NCI-H1092 treated with DMSO at 0.1 percent for 48 hours (cell line): ENCODE measurements around the gene TNRC6A.
A peak's percentile ranks its signal among the peaks of the same experiment; 100 is the strongest.
"Not testable (repeated sequence)": the region's sequence is repeated elsewhere in the genome, so short reads cannot be mapped to it uniquely, and the experiment has no call there.

ENCODE experiments used
- DNase-seq: peaks from one replicate; lab custom pipeline; 2025; lab: John Stamatoyannopoulos, UW

The TNRC6A gene

DNA sequence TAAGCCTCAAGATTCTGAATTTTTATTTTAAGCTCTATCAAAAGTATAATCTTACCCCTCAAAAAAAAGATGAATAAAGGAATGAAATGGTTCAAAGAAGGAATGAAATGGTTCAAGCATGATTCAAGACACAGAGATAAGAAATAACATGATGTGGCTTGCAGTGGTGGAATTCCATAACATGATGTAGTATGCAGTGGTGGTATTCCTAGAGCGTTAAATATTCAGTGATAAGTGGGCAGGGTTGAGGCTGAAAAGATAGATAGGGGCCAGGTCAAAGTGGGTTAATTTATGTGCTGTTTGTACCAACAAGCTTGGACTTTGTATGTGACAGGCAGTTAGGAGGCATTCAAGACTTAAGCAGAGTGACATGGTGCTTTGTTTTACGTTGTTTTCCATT is 29.6 kb downstream of the TNRC6A start:
- no peak for DNase-seq

DNA sequence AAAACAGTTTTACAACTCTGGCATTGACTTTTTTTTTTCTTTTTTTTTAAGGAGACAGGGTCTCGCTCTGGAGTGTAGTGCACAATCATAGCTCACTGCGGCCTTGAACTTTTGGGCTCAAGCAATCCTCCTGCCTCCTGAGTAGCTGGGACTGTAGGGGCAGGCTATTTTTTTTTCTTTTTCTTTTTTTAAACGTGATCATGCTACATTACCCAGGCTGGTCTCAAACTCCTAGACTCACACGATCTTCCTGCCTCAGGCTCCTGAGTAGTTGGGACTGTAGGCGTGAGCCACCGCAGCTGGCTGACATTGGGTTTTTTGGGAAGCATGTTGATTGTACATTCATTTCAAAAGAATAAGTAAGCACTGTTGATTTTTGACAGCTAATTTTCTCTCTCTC is 32.1 kb downstream of the TNRC6A start:
- no peak for DNase-seq

DNA sequence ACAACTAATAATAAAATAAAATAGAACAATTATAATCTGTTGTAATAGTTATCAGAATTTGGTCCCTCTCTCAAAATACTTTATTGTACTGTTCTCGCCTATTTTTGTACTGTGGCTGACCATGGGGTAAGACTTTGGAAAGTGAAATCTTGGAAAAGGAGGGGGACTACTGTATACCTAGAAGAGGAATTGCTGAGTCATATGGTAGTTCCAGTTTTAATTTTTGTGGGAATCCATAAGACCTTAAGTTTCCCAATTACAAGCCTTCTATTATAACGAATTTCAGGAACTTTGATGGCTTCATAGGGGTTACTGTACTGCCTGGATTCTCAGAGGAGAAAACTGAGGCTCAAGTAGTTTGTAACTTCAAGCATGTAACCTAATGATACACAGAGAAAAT is 35.5 kb downstream of the TNRC6A start:
- DNase-seq = no peak

DNA sequence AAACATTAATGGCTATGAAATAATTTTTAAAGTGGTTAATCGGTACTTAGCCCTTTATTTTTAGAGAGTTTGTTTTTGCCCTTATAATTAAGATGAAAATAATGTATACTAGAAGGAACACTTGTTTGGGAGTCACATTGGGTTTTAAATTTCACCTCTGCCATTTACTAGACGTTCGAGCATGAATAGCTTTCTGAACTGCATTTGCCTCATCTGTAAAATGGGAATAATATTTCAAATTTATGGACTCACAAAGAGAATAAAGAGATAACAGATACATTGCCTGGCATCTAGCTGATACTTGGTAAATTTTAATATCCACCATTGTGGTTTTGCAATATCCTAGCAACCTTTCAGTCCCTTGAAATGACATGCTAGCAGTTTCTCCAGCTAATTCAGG is 36.6 kb downstream of the TNRC6A start:
- no peak for DNase-seq

DNA sequence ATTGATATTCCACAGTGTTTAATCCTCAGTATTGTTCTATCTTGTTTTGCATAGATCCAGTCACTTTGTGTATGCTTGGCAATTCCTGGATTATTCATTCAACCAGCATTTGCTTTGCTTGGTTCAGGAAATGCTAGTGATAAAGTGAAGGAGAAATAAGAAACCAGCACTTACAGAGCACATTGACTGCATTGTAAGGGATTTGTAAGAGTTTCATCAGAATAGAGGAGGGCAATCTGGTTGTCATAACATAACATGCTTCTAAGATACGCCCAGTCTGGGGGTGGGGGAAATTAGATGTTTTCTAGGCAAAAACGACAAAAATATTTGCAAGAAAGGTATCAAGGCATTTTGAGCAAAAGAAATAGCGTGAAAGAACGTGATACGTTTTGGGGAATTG is 40.4 kb downstream of the TNRC6A start:
- DNase-seq = no peak

DNA sequence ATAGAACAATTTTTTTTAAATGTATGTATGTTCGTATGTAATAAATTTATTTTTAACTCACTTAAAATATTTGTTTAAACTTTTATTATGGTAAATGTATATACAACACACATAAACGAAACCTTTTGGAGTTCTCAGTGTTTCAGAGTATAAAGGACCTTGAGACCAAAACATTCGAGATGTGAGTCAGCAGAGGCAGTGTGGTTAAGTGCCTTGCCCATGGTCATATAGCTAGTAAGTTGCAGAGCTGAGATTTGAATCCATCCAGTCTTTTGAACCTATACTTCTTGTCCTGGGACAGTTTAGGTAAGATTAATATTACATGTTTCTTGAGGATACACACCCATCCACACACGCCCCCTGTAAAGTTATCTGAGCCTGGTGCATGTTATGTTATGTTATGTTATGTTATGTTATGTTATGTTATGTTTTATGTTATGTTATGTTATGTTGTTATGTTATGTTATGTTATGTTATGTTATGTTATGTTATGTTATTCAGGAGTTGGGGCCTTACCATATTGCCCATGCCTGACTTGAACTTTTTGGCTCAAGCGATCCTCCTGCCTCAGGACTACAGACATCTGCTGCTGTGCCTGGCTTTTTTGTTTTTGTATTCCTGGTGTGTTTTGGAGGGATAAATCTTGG is 41.8 kb downstream of the TNRC6A start:
- DNase-seq = no peak

DNA sequence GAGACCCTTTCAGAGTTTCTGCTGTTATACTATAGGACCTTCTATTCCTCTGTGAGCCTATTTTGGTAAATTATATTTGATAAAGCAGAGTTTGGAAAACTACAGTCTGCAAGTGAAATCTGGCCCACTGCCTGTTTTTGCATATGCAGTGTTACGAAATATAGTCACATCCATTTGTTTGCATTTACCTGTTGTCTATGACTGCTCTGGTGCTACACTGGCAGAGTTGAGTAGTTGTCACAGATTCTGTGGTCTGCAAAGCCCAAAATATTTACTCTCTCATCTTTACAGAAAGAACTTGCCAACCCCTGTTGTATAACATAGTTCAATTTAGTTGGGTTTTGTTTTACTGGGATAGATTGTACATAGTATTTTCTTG is 42.3 kb downstream of the TNRC6A start:
- no peak for DNase-seq

DNA sequence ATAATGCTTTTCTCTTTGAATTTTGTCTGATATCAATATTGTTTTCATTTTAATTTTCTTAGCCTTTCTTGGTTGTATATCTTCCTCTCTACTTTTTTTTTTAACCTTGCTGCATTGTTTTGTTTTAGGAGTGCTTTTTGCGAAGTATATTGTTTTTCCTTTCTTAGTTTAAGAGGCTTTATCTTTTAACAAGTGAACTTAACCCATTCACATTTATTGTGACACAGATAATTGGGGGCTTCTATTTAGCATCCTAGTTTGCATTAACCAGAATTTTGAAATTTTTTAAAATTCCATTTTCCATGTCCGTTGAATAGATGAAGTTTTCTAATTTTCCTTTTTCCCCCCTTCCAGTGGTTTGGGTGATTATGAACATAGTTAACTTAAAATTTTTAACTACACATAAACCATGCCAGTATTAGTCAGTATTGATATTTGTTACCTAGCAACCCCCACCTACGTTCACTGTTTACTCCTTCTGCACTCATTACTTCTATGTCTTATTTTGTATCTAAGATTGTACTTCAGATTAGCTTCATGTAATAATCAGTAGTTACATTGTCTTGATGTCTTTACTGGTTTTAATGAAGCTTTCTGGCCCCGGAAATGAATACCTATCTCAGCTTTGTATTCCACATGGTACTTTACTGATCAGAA is 44.4 kb downstream of the TNRC6A start:
- no peak for DNase-seq

DNA sequence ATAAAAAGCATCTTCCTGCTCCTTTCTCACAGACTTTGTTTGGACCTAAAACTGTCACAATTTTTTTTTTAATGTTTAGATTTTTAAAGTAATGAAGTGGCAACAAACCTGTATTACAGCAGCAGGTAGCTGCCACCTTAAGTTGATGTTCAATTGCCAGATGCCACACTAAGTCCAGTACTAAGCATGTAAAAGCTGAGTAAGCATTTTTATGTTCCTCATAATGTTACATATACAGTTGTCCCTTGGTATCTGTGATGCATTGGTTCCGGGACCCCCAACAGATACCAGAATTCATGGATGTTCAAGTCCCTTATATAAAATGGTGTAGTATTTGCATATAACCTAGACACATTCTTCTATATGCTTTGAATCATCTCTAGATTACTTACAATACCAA is 45.1 kb downstream of the TNRC6A start:
- no peak for DNase-seq

DNA sequence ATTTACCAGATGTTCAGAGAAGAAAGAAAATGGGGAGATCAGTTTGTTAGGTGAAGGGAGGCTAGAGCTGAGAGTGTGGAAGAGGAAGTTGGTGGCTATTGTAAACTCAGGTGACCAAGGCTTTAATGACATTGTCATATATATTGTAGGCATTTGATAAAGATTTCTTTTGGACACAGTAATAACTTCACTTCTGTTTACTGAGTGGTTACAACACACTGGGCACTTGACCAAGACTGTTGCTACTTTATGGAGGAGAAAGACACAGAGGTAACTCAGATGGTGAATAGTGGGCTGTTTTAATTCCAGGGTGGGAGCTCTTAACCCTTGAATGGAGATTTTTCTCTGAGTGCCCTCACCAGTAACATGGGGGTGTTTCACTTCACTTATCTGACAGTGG is 46.0 kb downstream of the TNRC6A start:
- DNase-seq = no peak

DNA sequence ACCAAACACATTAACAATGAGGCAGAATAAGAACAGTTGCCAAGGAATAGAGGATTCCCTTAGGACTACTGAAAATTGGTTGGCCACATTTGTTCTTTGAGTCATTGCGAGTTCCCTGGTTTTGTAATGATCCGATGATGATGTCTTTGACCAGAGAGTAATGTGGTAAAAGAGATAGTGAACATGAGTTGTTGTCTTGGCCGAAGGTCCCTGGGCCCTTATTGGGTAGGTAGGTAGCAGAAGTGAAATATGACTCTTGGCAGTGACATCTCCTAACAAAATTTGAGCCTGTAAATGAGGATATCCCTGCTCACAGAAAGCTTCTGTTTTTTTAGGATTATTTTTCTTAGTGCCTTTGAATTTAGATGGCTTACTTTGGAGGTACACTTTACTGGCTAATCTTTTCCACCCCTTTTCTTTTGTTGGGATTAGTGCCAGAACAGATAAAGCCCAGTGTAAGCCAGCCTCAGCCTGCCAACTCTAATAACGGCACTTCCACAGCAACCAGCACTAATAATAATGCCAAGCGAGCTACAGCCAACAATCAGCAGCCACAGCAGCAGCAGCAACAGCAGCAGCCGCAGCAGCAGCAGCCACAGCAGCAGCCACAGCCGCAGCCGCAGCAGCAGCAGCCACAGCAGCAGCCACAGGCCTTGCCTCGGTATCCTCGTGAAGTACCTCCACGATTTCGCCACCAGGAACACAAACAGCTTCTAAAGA is 47.2 kb downstream of the TNRC6A start:
- DNase-seq = peak; percentile 5

DNA sequence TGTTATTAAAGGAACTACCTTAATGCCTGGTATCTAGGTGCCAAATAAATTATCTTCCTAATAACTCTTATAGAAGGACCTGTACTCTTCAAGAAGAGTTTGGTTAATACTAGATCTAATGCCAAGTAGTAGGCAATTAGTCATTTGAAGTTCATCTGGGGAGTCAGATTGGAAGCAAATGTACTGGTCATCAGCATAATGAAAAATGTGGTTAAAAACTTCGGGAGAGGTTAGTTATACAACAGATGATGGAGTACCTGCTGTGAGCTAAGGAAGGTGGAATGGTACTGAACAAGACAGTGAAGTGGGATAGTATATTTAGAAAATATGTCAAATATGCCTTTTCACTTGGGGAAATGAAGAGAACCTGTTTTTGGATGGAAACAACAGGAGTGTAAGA is 49.2 kb downstream of the TNRC6A start:
- no peak for DNase-seq

DNA sequence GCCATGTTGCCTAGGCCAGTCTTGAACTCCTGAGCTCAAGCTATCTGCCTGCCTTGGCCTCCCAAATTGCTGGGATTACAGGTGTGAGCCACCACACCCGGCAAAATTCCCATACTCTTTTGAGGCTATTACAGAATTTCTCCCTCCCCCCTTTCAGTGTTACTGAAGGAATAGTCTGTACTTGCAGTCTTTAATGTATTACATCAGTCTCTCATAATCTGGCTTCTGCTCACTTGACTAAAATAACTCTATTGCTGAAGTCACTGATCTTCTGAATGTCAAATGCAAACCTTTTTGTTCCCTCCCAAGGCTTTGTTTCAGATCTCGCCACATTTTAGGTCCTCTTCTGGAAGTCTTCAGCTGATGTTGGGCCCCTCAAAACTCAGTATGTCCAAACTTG is 51.8 kb downstream of the TNRC6A start:
- DNase-seq = no peak

DNA sequence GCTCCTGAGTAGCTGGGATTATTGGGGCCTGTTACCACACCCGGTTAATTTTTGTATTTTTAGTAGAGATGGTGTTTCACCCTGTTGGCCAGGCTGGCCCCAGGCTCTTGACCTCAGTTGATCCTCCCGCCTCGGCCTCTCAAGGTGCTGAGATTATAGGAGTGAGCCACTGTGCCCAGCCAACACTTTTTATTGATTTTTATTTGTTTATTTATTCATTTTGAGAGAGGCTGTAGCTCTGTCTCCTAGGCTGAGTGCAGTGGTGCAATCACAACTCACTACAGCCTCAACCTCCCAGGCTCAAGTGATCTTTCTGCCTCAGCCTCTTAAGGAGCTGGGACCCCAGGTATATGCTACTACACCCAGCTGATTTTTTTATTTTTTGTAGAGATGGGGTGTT is 54.7 kb downstream of the TNRC6A start:
- no peak for DNase-seq

DNA sequence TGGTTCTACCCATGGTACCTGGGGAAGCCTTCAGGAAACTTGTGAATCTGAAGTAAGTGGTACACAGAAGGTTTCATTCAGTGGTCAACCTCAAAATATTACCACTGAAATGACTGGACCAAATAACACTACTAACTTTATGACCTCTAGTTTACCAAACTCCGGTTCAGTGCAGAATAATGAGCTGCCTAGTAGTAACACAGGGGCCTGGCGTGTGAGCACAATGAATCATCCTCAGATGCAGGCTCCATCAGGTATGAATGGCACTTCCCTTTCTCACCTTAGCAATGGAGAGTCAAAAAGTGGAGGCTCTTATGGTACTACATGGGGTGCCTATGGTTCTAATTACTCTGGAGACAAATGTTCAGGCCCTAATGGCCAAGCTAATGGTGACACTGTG is 60.4 kb downstream of the TNRC6A start:
- DNase-seq = no peak

DNA sequence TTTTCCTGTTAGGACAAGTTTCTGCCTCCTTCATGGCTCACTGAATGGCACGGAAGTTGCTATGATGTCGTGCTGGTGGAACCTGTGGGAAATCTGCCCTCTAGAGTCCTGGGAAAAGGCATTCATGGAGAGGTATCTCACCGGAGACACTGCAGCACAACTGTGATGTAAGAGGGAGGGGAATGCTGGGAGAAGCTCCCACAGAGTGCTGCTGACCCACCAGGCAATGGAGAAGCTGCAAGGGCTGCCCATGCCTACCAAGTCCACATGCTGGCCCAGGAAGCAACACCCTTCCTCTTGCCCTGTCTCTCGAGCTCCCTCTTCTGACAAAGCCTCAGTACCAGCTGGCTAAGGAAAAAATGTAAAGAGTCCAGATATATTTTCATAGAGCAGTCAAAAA is 71.1 kb downstream of the TNRC6A start:
- DNase-seq = no peak

DNA sequence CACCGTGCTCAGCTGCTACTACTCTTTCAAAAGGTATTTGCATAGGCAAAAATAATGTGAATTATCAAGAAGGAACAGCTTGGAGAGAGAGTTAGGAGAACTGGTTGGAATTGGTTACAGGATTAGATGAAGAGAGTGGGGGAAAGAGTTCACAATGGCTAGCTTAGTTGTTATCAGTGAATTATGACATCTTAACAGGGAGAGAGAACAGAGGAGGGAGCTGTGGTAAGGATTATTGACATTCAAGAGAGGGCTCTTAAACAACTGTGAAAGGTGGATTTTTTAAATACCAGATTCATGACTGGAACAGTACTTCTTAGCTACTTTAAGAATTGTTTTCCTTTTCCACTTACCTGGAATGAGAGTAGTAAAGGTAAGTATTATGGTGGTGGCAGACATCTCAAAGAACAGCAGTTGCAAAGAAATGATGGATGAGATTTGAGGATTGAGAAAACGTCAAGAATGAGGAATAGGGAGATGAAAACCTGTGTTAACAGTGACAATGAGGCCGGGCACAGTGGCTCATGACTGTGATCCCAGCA is 72.4 kb downstream of the TNRC6A start:
- no peak for DNase-seq

DNA sequence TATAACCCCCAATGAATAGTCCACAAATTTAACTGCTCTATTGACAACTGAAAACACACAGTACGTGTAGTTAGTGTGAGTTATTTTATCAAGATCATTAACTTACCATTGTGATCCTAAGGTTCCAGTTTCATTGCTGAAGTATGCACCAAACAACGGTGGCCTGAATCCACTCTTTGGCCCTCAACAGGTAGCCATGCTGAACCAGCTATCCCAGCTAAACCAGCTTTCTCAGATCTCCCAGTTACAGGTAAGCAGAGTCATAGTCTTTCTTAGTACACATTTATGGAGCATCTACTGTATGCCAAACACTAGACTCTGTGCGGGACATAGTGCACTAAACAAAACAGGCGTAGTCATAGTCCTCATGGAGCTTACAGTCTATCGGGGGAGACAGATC is 76.0 kb downstream of the TNRC6A start:
- DNase-seq = no peak

DNA sequence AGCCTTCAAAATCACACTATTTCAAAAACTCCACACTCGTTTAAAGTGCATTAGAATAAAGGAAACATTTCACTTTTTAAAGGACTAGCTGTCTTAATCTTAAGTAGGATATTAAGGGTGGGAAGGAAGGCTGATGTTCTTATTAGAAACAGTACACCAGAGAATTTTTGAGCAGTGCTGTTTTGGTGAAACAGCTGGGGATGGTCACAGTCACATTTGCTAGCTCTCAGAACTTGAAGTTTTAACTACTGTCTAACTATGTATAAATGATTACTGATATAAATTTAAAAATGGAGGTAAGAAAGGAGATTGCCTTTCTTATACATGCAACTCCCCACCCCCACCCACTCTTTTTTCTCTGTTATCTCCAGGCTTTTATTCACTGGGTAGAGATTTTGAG is 77.8 kb downstream of the TNRC6A start:
- no peak for DNase-seq

DNA sequence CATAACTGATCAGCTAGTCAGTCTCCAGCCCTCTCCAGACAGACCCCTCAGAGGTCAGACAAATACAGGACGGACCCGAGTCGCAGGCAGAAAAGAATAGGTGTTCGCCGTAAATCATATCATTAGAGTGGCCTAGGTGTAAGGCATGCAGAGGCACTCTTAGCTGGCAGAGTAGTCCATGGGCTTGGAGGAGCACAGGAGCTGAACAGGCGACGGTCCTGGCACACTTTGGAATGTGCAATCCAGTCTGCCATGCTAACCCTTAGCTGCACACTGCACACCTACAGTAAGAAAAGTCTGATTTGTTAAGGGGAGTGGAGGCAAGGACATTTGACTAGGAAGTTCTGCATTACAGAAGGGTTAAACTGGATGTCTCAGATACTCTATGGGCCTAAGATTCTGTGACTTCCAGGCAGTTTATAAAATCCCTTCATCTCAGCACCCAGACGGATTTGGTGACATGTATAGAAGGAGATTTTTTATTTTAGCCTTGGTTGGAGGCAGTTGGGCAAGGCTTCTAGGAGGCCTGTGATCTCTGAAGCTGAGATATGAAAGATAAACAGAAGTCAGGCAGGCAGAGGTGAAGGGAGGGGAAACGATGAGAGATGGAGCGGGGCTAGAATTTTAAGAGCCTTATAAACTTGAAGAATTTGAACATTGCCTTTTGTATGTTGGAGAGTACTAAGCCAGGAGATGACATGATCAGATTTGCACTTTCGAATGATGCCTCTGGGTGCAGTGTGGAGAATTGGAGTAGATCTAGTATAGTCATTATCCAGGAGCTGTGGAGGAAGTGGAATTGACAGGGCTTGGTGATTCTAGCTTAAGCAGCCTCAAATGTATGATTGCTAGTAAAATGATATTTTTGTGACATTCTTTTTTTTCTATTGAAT is 81.7 kb downstream of the TNRC6A start:
- no peak for DNase-seq

DNA sequence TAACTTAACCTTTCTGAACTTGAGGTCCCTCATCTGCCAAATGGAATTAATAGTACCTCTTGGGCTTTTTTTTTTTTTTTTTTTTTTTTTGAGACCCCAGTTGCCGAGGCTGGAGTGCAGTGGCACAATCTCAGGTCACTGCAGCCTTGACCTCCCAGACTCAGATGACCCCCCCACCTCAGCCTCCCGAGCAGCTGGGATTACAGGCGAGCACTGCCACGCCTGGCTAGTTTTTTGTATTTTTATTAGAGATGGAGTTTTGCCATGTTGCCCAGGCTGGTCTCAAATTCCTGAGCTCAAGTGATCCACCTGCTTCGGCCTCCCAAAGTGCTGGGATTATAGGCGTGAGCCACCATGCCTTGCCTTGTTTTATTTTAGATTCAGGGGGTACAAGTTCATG is 83.4 kb downstream of the TNRC6A start:
- DNase-seq = not testable (repeated sequence)

DNA sequence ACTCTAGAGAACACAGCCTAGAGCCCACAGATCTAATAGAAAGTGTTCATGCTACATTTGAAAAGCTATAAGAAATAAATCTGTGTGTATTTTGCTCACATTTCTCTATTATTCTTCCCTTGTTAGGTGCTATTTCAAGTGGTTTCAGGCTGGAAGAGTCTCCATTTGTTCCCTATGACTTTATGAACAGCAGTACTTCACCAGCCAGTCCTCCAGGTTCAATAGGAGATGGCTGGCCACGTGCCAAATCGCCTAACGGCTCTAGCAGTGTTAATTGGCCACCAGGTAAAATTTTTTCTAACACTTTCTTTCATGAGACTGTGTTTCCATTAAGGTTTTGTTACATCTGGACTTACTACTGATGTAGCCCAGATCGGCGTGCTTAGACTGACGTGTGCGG is 85.6 kb downstream of the TNRC6A start:
- peak; percentile 36 for DNase-seq
